SK-N-DZ (cell line): ENCODE results near the gene ZNF446.
A peak's percentile ranks its signal among the peaks of the same experiment; 100 is the strongest.
"Not testable (repeated sequence)": the region's sequence is repeated elsewhere in the genome, so short reads cannot be mapped to it uniquely, and the experiment has no call there.

ENCODE experiments used
- DNase-seq: peaks from one replicate; pipeline ENCODE4 v3.0.0-alpha.2; 2015; ENCODE audit warnings: low spot score

The ZNF446 gene

DNA sequence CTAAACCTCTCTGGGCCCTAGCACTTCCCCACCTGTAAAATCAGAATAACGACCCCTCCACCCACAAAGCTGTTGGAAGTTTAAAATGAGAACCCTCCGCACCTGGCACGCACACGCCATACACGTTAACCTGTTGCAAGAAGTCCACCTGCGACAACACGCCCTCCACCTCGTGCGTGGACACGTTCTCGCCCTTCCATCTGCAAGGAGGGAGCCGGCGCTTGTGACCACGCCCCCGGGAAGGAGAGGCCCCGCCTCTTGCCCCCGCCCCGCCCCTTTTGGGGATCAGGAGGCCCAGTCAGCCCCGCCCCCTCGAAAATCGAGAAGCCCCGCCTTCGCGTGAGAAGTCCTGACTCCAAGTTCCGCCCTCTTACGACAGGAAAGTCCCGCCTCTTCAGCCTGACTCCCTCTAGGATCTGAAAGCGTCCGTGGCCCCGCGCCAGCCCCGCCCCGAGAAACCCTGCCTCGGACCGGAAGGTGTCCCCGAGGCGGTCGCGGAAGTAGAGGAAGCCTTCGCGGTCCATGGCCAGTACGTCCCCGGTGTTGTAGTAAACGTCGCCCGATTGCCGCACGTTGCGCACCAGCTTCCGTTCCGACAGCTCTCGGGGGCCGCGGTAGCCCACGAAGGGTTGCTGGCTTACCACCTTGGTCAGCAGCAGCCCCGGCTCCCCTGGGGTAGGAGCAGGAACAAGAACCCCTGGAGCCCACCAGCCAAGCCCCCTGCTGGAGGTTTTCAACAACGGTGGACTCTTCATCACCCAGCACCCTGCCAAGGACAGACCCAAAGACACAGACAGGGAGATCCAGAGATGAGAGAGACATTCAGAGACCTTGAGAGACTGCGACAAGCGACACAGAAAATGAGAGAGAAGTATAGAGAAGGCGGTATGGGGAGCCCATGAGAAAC is 23.1 kb downstream of the ZNF446 start:
- DNase-seq, result peak; percentile 96

DNA sequence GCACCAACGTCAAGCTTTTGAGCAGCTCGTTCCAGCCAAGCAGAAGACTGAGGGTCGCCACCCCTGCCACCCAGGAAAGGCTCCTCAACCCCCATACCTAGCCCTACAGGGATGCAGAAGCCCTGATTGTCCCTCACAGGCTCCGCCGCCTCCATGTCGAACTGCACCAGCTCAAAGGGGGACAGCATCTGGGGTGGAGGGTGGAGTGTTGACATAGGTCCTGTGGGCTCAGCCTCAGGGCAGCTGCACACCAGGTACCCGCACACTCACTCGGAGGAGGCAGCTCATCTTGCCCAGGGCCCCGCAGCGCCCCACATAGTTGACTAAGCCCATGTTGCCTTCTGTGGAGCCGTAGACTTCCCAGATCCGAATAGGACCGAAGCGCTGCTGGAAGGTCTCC is 24.1 kb downstream of the ZNF446 start:
- DNase-seq, result no peak

DNA sequence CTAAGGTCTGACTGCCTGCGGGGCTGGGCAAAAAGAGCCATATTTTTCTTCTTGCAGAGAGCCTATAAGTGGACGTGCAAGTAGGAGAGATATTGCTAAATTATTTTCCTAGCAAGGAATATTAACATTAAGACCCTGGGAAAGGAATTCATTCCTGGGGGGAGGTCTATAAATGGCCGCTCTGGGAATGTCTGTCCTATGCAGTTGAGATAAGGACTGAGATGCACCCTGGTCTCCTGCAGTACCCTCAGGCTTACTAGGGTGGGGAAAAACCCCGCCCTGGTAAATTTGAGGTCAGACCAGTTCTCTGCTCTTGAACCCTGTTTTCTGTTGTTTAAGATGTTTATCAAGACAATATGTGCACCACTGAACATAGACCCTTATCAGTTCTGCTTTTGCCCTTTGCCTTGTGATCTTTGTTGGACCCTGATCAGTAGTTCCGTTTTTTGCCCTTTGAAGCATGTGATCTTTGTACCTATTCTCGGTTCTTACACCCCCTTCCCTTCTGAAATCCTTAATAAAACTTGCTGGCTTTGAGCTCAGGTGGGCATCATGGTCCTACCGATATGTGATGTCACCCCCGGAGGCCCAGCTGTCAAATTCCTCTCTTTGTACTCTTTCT is 31.6 kb downstream of the ZNF446 start:
- DNase-seq, result not testable (repeated sequence)

DNA sequence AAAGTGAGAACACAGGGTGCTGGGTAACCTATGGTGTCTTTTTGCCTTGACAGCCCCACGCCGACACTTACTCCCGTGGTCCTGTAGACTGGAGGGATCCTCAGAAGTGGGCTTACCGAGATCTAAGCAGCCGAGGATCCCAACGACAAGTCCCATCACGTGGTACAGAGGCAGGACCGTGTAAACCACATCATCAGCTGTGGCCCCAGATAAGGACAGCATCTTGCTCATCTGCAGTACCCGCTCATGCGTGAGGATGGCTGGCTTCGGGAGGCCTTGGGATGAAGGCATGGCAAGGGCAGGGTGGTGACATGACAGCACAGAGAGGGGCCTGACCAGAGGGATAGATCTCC is 33.6 kb downstream of the ZNF446 start:
- DNase-seq, result no peak

DNA sequence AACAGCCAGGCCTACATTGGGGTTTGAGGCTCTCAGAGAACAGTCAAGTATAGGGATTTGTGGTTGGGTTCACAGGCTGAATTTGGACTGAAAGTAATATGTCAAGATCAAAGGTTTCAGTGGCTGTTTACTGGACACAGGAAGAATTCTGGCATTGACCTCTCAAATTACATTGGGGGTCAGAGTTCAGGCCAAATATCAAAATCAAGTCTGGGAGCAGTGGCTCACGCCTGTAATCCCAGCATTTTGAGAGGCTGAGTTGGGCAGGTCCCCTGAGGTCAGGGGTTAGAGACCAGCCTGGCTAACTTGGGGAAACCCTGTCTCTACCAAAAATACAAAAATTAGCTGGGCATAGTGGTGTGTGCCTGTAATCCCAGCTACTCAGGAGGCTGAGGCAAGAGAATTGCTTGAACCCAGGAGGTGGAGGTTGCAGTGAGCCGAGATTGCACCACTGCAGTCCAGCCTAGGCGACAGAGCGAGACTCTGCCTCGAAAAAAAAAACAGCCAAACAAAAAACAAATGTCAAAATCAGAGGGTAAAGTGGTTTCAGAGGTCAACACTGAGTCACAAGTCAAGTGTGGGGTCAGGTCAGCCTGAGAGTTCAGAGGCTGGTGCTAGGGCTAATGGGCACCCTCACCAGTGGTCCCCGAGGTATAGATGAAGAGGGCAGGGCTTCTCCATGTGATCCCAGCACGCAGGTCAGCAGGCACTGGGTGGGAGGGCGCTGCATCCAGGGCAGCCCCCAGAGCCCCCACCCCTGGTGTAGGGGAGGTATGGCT is 34.1 kb downstream of the ZNF446 start:
- no peak for DNase-seq

DNA sequence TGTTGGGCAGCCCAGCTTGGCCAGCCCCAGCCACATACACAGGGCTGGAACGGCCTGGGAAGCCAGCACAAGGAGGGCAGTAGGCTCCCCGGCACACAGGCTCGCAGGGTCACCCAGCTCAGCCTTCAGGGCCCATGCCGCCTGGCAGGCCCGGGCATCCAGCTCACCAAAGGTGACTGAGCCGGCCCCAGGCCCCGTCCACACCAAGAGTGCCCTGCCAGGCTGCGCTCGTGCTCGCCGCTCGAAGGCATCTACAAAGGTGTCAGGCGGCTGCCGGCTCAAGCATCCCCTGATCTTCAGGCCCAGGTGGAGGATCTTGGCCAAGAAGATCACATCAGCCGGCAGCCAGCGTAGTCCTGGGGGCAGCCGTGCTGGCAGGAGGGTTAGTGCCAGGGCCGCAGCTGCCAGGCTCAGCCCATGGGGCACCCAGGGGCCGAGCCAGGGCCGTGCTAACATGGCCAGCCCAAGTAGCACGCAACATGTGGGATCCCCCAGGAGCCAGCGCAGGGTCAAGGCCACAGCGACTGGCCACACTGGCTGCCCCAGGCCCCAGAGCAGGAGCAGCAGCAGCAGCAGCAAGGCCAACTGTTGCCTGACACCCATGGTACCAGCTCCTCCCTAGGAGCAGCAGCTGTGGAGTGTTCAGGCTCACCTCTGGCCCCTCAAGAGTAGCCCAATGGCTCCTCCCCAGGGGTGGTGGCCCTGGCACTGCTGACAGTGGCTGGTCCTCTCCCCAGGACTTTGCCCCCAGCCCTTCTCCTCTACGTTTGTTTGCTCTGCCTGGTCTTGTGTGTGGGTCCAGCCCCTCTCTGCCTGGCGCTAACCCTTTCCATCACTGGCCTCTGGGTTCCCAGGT is 35.4 kb downstream of the ZNF446 start, which contains the start of gene SLC27A5:
TSS of gene SLC27A5 (minus strand) at position 640 of the 856 bp plus-strand sequence. CDS start at position 603, 37 bp downstream.
- no peak for DNase-seq

DNA sequence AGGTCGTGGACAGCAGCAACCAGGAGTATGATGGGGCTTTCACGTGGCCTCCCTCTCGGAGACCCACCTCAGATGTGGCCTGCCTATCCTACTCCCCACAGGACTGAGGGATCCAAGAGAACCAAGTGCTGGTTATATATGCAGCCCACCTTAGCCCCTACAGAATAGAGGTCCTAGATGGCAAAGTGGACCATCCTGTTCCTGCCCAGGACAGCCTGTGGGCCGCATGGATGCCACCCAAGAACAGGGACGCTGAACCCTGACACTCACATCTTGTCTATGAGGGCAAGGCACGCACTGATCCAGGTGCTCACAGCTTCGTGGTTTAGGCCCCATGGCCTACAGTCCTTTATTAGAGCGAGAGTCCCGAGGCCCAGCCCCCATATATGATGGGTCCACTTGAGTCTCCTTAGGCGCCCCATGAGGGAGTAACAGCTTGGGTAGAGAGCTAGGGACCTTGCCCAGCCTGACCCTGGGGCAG is 37.1 kb downstream of the ZNF446 start:
- no peak for DNase-seq

DNA sequence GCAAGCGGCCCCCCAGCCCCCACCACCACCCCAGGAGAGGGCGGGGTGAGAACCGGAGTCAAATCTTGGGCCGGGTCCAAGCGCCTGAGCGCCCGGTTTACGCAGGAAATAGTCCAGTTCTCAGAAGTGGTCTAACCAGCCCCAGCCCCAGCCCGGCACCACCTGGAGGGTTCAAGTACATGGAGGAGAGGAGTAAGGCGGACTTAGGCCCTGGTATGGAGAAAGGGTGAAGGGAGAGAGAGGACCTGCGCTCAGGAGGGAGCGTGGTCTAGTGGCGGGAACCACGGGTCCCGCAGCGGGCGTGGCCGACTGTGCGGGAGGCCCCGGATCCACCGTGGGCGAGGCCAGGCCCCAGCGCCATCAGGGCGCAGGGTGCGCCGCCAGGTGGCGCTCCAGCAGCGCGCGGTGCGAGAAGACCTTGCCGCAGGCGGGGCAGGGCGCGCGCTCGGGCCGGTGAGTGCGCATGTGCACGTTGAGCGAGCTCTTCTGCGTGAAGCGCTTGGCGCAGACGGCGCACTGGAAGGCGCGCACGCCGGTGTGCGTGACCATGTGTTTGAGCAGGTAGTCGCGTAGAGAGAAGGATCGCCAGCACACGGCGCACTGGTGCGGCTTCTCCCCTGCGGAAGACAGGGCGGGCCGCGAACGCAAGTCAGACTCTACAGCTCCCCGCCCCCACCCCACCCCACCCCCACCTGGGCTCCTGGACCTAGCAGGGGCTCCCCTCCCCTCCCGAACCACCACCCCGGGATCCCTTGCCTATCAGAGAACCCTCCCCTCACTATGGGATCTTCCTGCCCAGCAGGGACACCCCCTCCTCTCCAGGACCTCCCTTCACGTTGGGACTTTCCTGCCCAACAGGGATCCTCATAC is 37.8 kb downstream of the ZNF446 start:
- no peak for DNase-seq

DNA sequence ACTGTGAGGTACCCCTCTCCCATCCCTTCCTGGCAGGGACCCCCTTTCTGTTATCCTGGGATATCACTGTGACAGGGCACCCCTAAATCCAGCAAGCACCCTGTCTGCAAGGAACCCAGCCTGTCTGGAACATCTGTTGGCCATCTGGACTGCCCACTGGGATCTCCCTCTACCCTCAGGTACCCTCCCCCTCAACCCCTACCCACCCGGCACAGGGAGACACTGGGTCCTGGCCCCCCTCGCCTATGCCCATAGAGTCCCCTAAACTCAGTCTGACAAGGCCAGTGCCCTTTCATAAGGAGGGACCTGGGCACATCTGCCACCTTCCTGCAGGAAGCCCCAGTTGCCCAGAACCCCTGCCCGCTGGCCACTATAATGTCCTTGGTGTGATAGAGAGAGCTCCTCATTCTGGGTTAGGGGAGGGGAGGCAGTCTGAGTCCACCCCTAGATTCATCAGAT is 38.4 kb downstream of the ZNF446 start:
- DNase-seq, result no peak

DNA sequence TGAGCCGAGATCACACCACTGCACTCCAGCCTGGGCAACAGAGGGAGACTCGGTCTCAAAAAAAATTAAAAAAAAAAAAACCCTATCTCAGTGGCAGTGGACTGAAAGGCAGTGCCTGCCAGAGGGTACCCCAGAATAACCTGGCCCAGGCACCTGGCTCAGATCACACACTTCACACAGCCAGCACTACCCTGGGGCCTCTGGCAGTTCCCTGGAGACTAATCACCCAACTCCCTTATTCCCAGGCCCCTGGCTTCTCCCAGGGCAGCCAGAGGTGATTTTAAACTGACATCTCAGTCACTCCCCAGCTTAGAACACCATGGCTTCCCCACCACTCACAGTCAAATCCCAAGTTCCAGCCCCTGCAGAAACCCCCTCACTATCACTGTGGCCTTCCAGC is 39.1 kb downstream of the ZNF446 start:
- no peak for DNase-seq

DNA sequence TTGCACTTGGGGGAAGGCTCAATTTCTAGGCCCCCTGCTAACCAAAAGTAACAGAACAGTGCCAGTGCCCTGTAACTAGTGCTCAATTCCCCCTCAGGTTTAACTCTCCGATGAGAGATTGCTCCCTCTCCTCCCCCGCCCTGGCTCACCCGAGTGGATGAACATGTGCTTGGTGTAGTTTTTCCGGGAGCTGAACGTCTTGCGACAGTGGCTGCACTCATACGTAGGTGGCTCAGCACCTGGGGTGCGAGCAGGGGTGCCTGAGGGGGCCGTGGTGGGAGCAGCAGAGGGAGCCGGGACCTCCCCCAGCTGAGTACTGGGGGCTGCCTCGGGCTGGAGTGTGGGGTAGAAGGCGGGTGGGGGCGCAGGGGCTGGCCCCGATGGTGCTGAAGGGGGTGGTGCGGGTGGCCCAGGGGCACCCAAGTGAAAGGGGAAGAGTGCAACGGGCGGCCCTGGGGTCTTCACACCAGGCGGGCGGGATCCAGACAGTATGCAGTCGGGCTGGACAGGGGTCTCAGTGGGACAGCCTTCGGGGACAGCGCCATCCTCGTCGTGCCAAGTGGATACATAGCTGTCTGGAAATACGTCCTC is 40.2 kb downstream of the ZNF446 start:
- no peak for DNase-seq

DNA sequence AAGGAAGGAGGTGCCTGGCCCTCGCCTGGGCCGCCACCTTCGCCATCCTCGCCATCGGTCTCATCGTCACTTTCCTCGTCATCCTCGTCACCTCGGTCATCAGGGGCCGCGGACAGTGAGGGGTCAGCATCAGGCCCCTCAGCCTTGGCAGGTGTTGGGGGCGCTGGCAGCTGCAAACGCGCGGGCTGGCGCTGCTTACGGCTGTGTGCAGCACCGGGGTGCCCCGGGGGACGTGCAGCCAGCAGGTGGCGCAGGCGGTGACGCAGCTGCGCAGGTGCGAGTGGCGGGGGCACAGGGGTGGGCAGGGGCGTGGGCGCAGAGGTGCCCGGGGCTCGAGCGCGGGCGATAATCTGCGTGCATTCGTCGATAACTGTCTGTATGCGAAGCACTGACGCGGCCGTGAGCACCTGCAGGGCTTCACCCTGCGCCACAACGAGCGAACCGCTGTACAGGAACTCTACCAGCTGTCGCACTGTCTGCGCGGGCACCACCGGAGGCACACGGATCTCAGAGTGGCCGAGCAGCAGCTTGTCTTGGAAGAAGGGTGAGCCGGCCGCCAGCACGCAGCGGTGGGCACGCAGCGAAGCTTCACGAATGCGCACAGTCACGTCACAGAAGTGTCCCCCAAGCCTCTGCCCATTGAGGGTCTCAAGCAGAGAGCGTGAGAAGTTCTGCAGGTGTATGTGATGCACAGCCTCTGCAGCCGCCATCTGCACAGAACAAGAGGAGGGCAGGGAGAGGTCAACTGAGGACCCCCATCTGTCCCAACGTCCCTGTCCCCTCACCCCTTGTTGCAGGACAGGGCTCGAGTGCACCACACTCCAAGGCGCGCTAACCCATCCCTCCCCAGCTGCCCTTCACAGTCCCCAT is 41.0 kb downstream of the ZNF446 start:
- no peak for DNase-seq

DNA sequence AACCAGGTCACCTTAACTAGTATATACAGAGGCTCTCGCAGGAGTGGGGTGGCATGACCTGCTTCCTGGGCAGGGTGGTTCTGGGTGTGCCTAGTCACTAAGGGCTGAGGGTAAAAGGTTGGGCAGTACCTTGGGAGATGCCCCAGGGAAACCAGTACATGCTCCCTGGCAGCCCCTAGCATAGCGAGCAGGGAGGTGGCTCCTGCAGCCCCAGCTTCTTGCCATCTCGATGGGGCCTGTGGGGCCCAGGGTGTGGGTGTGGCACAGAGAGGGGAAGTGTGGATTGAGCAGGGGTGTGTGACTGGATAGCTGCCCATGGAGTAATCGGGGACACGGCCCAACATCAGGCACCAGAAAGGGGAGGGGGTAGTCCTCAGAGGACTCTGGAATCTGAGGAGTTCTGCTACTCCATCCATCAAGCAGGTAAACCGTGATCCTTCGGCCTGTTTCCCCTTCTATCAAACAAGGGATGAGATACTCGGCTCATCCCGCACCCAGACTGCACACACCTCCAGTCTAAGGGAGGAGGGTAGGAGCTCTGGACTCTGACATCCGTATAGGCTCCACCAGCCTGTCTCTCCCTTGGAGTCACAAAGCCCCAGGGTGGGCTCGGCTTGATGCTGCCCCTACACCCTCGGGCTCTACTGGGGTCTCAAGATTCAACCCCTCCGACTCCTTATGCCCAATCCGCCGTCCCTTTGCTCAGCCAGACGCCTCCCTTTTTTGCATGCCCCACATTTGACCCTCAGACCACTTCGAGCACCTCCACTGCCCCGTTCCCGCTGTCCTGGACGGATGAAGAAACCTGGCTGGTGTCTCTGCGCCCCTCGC is 42.3 kb downstream of the ZNF446 start:
- DNase-seq, result no peak

DNA sequence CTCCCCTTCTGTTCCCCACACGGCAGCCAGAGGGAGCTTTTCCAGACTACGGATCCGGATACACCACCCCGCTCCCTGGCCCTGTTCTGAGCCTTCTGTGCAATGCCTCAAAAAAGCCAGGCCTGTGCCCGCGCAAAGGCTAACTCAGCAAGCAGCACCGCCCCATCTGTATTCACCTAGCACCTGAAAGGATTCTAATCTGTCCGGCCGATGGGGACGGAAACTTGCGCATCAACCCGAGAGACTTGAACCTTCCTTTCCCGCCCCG is 42.9 kb downstream of the ZNF446 start:
- DNase-seq, result peak; percentile 68

DNA sequence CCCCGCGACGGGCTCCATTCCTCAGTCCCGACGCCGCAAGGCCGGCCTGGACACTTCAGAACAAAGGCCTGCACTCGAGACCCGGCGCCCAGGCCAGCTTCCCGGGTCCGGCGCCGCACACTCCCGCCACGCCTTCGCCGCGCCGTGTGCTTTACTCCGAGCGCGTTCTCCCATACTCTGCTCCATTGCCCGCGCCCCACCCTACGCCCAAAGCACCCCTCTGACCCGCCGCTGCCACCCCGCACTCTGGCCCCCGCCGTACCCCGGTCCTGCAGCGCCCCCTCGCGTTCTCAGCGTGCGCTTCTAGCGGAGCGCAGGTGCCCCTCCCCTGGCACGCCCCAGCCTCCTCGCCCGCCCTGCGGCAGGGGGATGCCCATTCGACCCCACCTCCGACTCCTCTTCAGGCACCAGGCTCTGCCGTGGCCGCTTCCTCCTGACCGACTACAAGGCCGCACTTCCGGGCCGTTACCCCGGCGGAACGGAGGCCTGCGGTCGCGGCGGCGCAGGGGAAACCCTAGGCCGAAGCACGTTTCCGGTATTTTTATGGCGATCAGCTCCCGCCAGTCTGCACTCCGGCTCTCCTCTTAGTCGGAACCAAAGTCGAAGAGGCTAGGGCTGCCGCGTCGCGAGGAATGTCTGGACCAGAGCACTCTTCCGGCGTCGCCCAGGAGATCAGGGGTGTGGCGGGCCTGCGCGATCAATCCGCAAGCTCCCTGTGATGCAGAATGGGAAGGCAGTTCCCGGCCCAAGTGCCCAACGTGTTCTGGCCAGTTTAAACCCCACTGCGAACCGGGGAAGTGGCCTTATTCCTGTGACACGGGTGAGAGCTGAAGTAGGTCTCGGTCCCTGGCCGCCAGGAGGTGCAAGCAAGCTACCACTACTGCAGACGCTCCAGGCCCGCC is 43.5 kb downstream of the ZNF446 start, which contains the start of gene ZBTB45:
TSS of gene ZBTB45 (minus strand) at position 456 of the 902 bp plus-strand sequence. CDS start 2,137 bp downstream, outside the sequence.
- DNase-seq, result peak; percentile 91

DNA sequence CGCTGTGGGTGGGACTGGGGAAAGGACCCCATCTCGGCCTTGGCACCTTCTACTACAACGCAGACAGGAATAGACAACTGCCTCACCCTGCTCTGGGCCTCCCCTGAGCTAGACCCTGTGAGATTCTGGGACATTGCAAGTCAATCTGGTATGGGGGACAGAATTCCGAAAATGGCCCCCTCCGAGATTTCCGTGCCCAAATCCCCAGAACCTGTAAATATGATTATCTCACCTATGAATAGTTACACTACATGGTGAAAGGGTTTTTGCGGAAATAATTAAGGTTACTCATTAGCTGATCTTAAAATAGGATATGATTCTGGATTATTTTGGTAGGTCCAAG is 44.1 kb downstream of the ZNF446 start:
- DNase-seq, result no peak

DNA sequence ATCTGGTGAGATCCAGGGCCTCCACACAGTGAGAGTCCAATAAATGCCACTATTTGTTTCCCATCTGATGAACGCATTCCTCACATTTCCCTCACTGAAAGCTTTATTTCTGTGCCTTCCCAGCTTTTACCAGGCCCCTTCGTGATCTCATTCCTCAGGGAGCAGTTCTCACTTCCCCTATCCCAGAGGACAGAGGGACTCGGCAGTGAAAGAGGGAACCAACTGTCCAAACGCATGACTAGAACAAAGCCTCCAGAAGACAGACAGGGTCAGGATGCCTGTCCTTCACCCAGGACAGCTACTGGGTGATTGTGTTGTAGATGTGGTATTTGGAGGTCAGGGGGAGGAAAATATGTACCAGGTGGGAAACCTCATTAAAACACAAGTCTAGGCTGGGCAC is 45.5 kb downstream of the ZNF446 start:
- DNase-seq, result no peak
